Left ventricle myocardium inferior (tissue), 1 donor: ENCODE data around the gene MAGEB17. TPM values are rescaled to one million over a fixed set of nuclear protein-coding genes. Genes with fewer than 3 reads are reported as not detected.

Experiments
- DNase-seq: peaks from one replicate; pipeline ENCODE4 v3.0.0-alpha.2; 2020
- H3K27ac ChIP-seq: fragments of 200-600 bp; replicated peaks from 2 replicates; pipeline ENCODE4 v1.8.0; 2021
- H3K27me3 ChIP-seq: fragments of 200-600 bp; 2 replicates; pipeline ENCODE4 v1.8.0; 2021; ENCODE audit warnings: low read depth
- H3K36me3 ChIP-seq: fragments of 200-600 bp; 2 replicates; pipeline ENCODE4 v1.8.0; 2021
- H3K4me1 ChIP-seq: fragments of 200-600 bp; 2 replicates; pipeline ENCODE4 v1.8.0; 2021
- H3K4me3 ChIP-seq: fragments of 200-600 bp; 2 replicates; pipeline ENCODE4 v1.8.0; 2021; ENCODE audit warnings: mild to moderate bottlenecking, moderate library complexity
- H3K9me3 ChIP-seq: fragments of 200-600 bp; replicated peaks from 2 replicates; pipeline ENCODE4 v1.8.0; 2021
- CTCF ChIP-seq: fragments of 200-600 bp; IDR thresholded peaks from 2 replicates; pipeline ENCODE4 v1.8.0; 2021; ENCODE audit warnings: antibody characterized with exemption, mild to moderate bottlenecking, borderline replicate concordance
- intact Hi-C: fragments of 100-400 bp; cut with micrococcal nuclease; formaldehyde crosslinking; loops from one replicate; pipeline ENCODE4 v1.11.0; 2022
- total RNA-seq: library from RNA; stranded (reverse); fragmentation: NEBNext Ultra II Directional; extraction: Animal tissue kit (Norgen Biotek cat#: 25700); gene quantifications from one replicate; pipeline ENCODE4 v1.2.1, GENCODE V29; 2021
- donor health status: DM: no; HTN: yes; CAD: no; lungs with severe emphysema.

MAGEB17 gene
- total RNA-seq, 1 donor from 2014 or later, result not detected

GRCh38 chrX:16212024-16212423, 44.7 kb downstream of the MAGEB17 start:
- no peaks in the 10 kb centered on the region for H3K9me3 ChIP-seq
- no peaks in the 10 kb centered on the region for H3K4me1 ChIP-seq
- intact Hi-C loops, result no loop called here
- H3K27ac ChIP-seq, result no peak overlapping the region
- H3K4me3 ChIP-seq, result no peak overlapping the region
- DNase-seq, result no peak
- no peaks in the 10 kb centered on the region for H3K36me3 ChIP-seq
- TF ChIP-seq CTCF, result no peak
- H3K27me3 ChIP-seq, result no peaks in the 10 kb centered on the region

- Histone ChIP-seq H3K27me3 (no peaks in the 10 kb centered on the region), H3K4me1 (no peaks in the 10 kb centered on the region), H3K4me3 (no peak overlapping the region), H3K36me3 (no peaks in the 10 kb centered on the region), H3K27ac (no peak overlapping the region), H3K9me3 (no peaks in the 10 kb centered on the region)
- DNase-seq, result no peak
- intact Hi-C loops, result no loop called here
- TF ChIP-seq CTCF, result no peak
These were observed 45.2 kb downstream of the MAGEB17 start for GRCh38 chrX:16212436-16212835.

- no peak overlapping the region for H3K27ac ChIP-seq
- H3K4me1 ChIP-seq, result no peaks in the 10 kb centered on the region
- no peak for DNase-seq
- no peak overlapping the region for H3K4me3 ChIP-seq
- intact Hi-C loops, result no loop called here
- no peaks in the 10 kb centered on the region for H3K36me3 ChIP-seq
- H3K27me3 ChIP-seq, result no peaks in the 10 kb centered on the region
- H3K9me3 ChIP-seq, result no peaks in the 10 kb centered on the region
- no peak for TF ChIP-seq CTCF
These were observed 46.7 kb downstream of the MAGEB17 start for GRCh38 chrX:16213961-16214360.

GRCh38 chrX:16215660-16216059, 48.4 kb downstream of the MAGEB17 start:
- Histone ChIP-seq H3K9me3 (no peaks in the 10 kb centered on the region), H3K27me3 (no peaks in the 10 kb centered on the region), H3K36me3 (no peaks in the 10 kb centered on the region), H3K4me1 (no peaks in the 10 kb centered on the region), H3K27ac (no peak overlapping the region), H3K4me3 (no peak overlapping the region)
- DNase-seq, result no peak
- TF ChIP-seq CTCF, result no peak
- intact Hi-C loops, result no loop called here

Other genes with a start within 250 kb of the MAGEB17 start
- gene GRPR, start 43.9 kb upstream of the MAGEB17 start, total RNA-seq, result 0.30 TPM